ENCODE data around the gene APOA5.
A peak's percentile ranks its signal among the peaks of the same experiment; 100 is the strongest.
"Not testable (repeated sequence)": the region's sequence is repeated elsewhere in the genome, so short reads cannot be mapped to it uniquely, and the experiment has no call there.

The APOA5 gene

GRCh38 chr11:116836632-116836991 lies 44.9 kb upstream of the APOA5 start:
- no peak for TF ChIP-seq CTCF (IDR thresholded peaks at IDR 0.05; ENCODE audit: insufficient read depth, low read length, poor library complexity, severe bottlenecking)
- Histone ChIP-seq H3K36me3 (ENCODE audit: control insufficient read depth, insufficient read depth, low read length) (no peaks in the 10 kb centered on the region), H3K27me3 (replicated peaks; ENCODE audit: control insufficient read depth, insufficient read depth, low read length) (no peaks in the 10 kb centered on the region), H3K4me3 (replicated peaks; ENCODE audit: low read depth, low read length) (no peak overlapping the region)
- no peak for DNase-seq (ENCODE audit: extremely low read depth, insufficient read length)

- peak; percentile 97 for DNase-seq (ENCODE audit: extremely low read depth, insufficient read length)
- Histone ChIP-seq H3K36me3 (ENCODE audit: control insufficient read depth, insufficient read depth, low read length) (no peaks in the 10 kb centered on the region), H3K27me3 (replicated peaks; ENCODE audit: control insufficient read depth, insufficient read depth, low read length) (no peaks in the 10 kb centered on the region), H3K4me3 (replicated peaks; ENCODE audit: low read depth, low read length) (peak overlapping the region; percentile 44)
- peak; percentile 80 for TF ChIP-seq CTCF (IDR thresholded peaks at IDR 0.05; ENCODE audit: insufficient read depth, low read length, poor library complexity, severe bottlenecking)
Observed at GRCh38 chr11:116835791-116836631, 44.3 kb upstream of the APOA5 start.

DNA sequence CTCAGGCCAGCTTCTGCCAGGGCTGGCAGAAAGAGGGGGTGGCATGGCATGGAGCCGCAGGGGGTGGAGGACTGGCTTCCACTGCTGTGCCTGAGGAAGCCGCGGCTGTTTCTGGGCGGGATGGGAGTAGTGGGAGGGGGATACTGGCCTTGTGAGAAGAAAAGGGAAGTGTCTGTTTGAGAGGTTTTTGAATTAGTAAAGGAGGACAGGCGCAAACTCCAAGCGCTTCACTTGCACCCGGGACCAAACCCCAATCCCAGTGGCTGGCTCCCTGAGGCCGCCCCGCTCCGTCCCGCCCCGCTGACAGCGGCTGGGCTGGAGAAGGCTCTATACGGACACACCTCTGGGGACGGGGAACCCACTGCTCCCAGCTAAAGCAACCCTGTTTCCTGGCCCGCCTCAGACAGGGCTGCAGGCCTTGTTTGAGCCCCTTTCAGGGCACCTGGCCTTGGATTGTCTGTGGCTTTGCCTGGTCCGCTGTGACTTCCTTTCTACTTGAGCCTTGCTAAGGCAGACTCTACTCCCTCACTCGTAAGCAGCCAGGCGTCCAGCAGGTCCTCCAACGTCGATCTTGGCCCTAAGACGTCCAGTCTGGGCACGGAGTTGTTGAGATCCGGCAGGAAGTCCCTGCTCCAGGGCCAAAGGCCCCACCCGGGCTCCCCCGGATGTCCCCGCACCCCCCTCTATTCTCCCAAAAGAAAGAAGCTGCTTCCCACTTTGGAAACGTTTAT lies 43.5 kb upstream of the APOA5 start:
- no peak for TF ChIP-seq CTCF (IDR thresholded peaks at IDR 0.05; ENCODE audit: insufficient read depth, low read length, poor library complexity, severe bottlenecking)
- Histone ChIP-seq H3K27me3 (replicated peaks; ENCODE audit: control insufficient read depth, insufficient read depth, low read length) (no peaks in the 10 kb centered on the region), H3K36me3 (ENCODE audit: control insufficient read depth, insufficient read depth, low read length) (no peaks in the 10 kb centered on the region), H3K4me3 (replicated peaks; ENCODE audit: low read depth, low read length) (peak overlapping the region; percentile 44)
- no peak for DNase-seq (ENCODE audit: extremely low read depth, insufficient read length)

DNA sequence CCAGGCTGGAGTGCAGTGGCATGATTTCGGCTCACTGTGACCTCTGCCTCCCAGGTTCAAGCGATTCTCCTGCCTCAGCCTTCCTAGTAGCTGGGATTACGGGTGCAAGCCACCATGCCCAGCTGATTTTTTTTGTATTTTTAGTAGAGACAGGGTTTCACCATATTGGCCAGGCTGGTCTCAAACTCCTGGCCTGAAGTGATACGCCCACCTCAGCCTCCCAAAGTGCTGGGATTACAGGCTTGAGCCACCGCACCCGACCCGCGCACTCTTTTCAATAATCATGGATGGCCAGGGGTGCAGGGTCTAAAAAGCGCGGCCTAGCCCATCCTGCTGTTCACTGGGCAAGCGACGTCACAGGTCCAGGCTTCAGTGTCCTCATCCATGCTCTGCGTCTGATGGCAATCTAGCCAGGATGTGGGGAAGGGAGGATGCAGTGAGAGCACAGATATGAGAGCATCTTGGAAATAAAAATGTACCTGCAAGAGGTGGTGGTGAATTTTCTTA lies 42.9 kb upstream of the APOA5 start:
- not testable (repeated sequence) for H3K36me3 ChIP-seq (ENCODE audit: control insufficient read depth, insufficient read depth, low read length); H3K4me3 ChIP-seq (replicated peaks; ENCODE audit: low read depth, low read length); H3K27me3 ChIP-seq (replicated peaks; ENCODE audit: control insufficient read depth, insufficient read depth, low read length); DNase-seq (ENCODE audit: extremely low read depth, insufficient read length)

DNA sequence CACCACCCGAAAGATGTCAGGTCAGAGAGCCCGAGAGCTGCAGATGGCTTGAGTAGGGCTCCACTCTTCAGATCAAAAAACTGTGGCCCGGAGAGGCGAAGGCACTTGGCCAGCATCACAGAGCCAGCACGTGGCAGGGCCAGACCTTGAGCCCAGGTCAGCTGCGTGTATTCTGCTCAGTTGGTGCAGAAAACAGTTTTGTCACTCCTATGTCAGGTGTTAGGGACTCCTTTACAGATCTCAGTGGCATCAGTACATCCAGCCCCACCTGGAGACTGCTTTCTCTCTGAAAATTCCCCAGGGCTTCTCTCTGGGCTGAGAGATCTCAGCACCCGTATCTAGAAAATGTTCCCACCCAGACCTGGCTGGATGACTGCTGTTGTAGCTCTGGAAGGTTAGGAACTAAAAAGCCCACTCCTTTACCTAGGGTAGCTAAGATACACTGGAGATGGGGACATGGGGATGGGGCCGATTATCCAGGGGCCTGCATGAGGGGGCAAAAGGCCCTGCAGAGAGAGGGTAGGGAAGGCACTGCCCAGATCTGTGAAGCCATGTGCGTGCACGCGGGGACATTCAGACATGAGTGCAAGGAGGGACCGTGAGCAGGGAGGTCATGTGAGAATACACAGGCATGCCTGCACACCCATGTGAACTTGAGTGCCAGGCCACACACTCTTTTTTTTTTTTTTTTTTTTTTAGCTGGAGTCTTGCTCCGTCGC lies 42.3 kb upstream of the APOA5 start:
- TF ChIP-seq CTCF (IDR thresholded peaks at IDR 0.05; ENCODE audit: insufficient read depth, low read length, poor library complexity, severe bottlenecking): no peak
- no peak overlapping the region for H3K4me3 ChIP-seq (replicated peaks; ENCODE audit: low read depth, low read length)
- no peaks in the 10 kb centered on the region for H3K36me3 ChIP-seq (ENCODE audit: control insufficient read depth, insufficient read depth, low read length)
- no peaks in the 10 kb centered on the region for H3K27me3 ChIP-seq (replicated peaks; ENCODE audit: control insufficient read depth, insufficient read depth, low read length)
- no peak for DNase-seq (ENCODE audit: extremely low read depth, insufficient read length)

- H3K4me3 ChIP-seq (replicated peaks; ENCODE audit: low read depth, low read length): no peak overlapping the region
- H3K27me3 ChIP-seq (replicated peaks; ENCODE audit: control insufficient read depth, insufficient read depth, low read length): no peaks in the 10 kb centered on the region
- H3K36me3 ChIP-seq (ENCODE audit: control insufficient read depth, insufficient read depth, low read length): no peaks in the 10 kb centered on the region
- no peak for TF ChIP-seq CTCF (IDR thresholded peaks at IDR 0.05; ENCODE audit: insufficient read depth, low read length, poor library complexity, severe bottlenecking)
- DNase-seq (ENCODE audit: extremely low read depth, insufficient read length): no peak
Observed at GRCh38 chr11:116833491-116833815, 41.8 kb upstream of the APOA5 start.
